H1 (cell line): ENCODE measurements around the gene GPRIN3.

ENCODE experiments used
- ATF2 ChIP-seq: IDR thresholded peaks from 2 replicates; pipeline ENCODE4 v1.6.1; 2012; ENCODE audit warnings: low read length, inconsistent platforms
- BRCA1 ChIP-seq: IDR thresholded peaks from 2 replicates; pipeline ENCODE4 v1.6.1; 2012; ENCODE audit warnings: low read depth, low read length, improper control_type of control experiment
- EZH2 ChIP-seq: fragments of 200-600 bp; sonication (generic); IDR thresholded peaks from 2 replicates; pipeline ENCODE4 v1.7.1; 2012; ENCODE audit warnings: low read depth, mild to moderate bottlenecking, moderate library complexity, low read length, inconsistent platforms; ENCODE audit not compliant: severe bottlenecking
- KDM5A ChIP-seq: fragments of 200-600 bp; IDR thresholded peaks from 2 replicates; pipeline ENCODE4 v1.7.1; 2012; ENCODE audit warnings: mild to moderate bottlenecking, low read length, inconsistent platforms, mixed read lengths
- POLR2A ChIP-seq, 2 experiments: IDR thresholded peaks; 1 replicate in 1 of 2; 2 replicates in 1 of 2; pipeline ENCODE4 v1.6.1; 2011; ENCODE audit warnings: low read depth in 2 of 2, low read length in 2 of 2, mild to moderate bottlenecking in 2 of 2; ENCODE audit errors: control extremely low read depth in 1 of 2
- RNF2 ChIP-seq: fragments of 200-900, 300-1000 bp; sonication (generic); IDR thresholded peaks from 2 replicates; pipeline ENCODE4 v1.7.1; 2016; ENCODE audit warnings: borderline replicate concordance, low read depth, mild to moderate bottlenecking, antibody characterized with exemption, low read length; ENCODE audit not compliant: poor library complexity, severe bottlenecking; ENCODE audit errors: missing control alignments
- YY1 ChIP-seq: IDR thresholded peaks from 2 replicates; pipeline ENCODE4 v1.6.1; 2011; ENCODE audit warnings: low read depth, mild to moderate bottlenecking, low read length
- TF ChIP-seq, protein P1 (sequence below), 3 experiments: IDR thresholded peaks; 1 replicate in 2 of 3; 2 replicates in 1 of 3; pipeline versions ENCODE4 v1.5.1 to v1.6.1; 2011; ENCODE audit warnings: low read length in 3 of 3, mild to moderate bottlenecking in 3 of 3, inconsistent platforms in 2 of 3, low read depth in 1 of 3, moderate library complexity in 1 of 3; ENCODE audit not compliant: insufficient read depth in 1 of 3; ENCODE audit errors: control extremely low read depth in 1 of 3

GRCh38 chr4:89305028-89305427, 2.6 kb downstream of the GPRIN3 start:
- TF ChIP-seq, protein P1, sequence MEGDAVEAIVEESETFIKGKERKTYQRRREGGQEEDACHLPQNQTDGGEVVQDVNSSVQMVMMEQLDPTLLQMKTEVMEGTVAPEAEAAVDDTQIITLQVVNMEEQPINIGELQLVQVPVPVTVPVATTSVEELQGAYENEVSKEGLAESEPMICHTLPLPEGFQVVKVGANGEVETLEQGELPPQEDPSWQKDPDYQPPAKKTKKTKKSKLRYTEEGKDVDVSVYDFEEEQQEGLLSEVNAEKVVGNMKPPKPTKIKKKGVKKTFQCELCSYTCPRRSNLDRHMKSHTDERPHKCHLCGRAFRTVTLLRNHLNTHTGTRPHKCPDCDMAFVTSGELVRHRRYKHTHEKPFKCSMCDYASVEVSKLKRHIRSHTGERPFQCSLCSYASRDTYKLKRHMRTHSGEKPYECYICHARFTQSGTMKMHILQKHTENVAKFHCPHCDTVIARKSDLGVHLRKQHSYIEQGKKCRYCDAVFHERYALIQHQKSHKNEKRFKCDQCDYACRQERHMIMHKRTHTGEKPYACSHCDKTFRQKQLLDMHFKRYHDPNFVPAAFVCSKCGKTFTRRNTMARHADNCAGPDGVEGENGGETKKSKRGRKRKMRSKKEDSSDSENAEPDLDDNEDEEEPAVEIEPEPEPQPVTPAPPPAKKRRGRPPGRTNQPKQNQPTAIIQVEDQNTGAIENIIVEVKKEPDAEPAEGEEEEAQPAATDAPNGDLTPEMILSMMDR (IDR thresholded peaks at IDR 0.05; ENCODE audit: control extremely low read depth in 1 of 3, insufficient read depth in 1 of 3, low read depth in 1 of 3, low read length in 3 of 3), result no peak
- no peak for TF ChIP-seq RNF2
- TF ChIP-seq BRCA1, result no peak
- no peak for TF ChIP-seq ATF2
- TF ChIP-seq YY1, result no peak
- TF ChIP-seq KDM5A, result no peak
- no peak for TF ChIP-seq EZH2
- TF ChIP-seq POLR2A (IDR thresholded peaks at IDR 0.05; ENCODE audit: control extremely low read depth in 1 of 2, low read depth in 2 of 2, low read length in 2 of 2), result no peak
